Stimulated activated CD4-positive, alpha-beta T cell treated with anti-CD3 and anti-CD28 coated beads, TNF-alpha, amount 100 ng/mL, for 1 hour (primary cell): Measurements from ENCODE around the gene CDKAL1.

Experiments
- DNase-seq, 3 donors: peaks; one replicate each; pipeline ENCODE4 v3.0.0-alpha.2; 2020; ENCODE audit warnings: low read depth in 3 of 3, low spot score in 1 of 3

CDKAL1 gene

DNA sequence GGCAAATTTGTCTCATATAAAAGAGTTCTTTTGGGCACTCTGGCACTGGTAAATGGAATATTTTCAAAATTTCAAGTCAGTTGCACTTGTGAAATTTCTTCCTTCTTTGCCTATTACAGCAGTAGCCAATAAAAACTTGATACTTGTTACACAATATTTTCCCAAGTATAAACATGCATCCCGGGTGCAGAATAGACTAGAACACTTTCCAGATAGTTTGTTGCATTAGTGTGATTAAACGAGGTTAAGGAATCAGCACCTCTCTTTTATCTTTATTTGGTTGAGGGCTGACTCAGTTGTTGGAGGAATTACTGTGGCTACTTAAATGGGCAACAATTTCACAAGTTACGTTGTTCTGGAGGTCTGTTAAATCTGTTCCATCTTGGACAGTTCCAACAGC is 467.5 kb downstream of the CDKAL1 start:
- DNase-seq: no peak

DNA sequence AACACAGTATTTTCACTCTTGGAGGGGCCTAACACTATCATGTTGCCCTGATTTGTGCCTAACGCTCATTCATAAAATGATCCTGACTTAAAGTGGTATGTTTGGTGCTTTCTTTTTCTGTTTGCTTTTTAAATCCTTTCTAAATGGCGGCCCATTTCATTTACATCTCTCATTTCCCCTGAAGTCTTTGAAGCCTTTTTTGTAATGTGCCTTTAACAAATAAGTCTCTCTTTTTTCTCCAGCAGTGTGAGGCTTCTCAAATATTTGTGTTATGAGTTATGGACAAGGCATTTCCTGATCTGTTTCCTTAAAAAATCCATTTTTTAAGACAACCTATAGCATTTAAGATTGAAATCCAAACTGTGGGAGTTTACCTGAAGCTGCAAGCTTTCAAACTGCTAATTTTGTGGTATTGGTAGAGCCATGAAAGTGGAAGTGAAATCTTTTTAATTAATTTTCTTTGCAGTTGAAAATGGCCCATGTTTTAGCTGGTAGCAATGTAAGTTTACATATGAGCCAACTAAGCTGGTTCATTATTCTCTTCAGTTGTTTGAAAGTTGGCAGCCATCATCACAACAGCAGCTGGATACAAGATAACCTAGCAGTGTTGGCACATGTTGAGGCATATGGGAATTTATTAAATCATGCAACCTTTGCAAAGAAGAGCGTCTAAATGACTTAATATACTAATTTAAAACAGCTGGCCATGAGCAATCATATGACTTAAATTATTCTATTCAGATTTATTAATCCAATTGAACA is 469.7 kb downstream of the CDKAL1 start:
- DNase-seq: no peak

DNA sequence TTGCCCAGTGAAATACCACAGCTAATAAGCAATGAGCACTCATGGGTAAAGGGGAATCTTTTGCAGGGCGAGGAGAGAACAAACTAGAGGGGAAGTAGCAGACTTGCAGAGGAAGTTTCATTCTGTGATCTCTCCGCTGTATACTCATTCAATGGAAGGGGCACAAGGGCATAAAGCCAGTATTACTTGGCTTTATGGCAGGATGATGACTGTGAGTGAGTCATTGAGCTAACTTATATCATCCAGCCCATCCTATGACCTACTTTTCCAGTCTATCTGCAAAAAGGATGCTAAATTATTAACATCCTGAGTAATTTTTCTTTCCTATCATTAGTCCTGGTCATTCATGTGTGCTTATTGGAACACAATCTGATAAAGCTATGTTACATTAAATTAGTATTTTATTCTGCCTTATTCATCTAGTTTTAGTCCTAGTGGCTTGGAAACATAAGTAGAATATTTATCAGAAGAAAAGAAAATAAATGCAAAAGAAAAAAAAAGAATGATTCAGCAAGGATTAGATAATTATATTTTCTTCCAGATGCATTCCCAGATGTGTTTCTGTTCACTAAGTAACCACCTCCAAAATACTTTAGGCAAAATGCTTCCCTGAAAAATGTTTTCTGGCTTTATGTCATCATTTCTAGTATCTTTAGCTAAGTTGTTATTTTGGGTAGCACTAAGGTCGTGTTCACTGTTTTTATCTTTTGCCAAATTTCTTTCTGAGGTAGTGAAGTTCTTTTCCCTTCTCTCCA is 471.7 kb downstream of the CDKAL1 start:
- no peak for DNase-seq

GRCh38 chr6:21019614-21020013 is 485.4 kb downstream of the CDKAL1 start:
- no peak for DNase-seq

DNA sequence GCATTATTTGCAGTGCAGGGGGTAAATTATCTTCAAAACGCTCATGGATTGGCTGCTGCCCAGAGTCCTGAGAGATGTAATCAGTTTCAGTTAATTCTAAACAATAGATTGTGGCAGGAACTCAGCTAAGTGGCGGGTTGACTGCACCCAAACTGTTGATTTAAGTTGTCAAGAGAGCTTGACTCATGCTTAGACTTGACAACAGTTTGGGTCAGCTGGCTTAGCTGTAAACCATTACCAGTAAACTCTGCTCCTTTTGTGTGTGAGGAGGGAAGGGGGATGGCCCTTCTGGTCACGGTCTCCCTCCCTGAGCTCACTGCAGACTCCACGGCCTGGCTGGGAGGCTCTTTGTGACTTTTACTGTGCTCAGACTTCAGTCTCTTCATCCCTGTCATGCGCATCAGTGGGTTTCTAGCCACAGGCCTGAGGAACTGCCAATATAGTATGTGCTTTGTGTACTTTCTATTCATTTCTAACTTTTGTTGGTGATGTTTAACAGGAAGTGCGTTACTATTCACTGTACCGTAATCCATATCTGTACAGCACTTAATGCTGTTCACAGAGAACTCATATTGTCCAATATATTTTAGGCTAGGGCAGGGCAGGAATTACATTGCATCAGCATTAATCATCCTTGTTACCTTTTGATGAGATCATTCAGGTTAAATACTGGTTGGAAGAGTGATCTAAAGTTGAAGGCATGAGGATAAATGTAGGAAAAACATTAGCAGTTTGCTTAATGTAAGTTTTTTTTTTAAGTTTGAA is 488.3 kb downstream of the CDKAL1 start:
- no peak for DNase-seq

DNA sequence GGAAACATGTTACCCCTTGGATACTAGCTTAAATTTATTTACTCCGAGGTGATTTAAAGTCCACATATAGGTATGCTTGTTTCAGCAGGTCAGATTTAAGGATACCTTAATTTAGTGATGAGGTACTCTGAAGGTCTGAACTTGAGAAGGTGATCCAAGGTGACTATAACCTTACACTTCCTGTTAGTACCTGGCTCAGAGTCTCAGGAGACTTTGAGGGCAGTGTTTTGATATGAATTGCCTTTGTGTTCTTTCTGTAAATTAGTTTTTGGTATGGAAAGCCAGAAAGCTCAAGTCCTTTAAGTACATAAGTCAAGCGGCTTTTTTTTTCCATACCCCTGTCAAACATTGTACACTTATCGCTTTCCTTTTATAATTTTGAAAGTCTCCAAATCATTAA is 489.0 kb downstream of the CDKAL1 start:
- no peak for DNase-seq

DNA sequence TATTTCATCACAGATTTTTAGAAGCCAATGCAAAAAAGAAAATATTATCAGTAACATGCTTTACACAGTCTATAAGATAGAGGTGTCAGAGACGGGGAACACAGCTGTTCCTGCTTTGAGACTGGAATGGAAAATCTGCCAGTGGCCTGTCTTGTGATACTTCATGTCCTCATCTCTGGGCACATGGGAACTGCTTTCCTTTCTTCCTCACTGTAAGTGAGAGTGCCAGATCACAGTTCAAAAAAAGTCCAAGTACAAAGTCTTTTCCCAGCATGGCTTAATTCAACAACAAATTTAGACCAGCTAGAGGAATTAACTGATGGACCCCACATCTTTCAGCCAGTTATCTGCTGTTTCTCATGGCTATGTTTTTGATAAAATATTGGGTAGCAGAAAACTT is 490.4 kb downstream of the CDKAL1 start:
- no peak for DNase-seq

GRCh38 chr6:21026576-21027273 is 492.5 kb downstream of the CDKAL1 start:
- DNase-seq: no peak

- DNase-seq: no peak
Observed at GRCh38 chr6:21027507-21027906, 493.2 kb downstream of the CDKAL1 start.

GRCh38 chr6:21031182-21031581 is 496.9 kb downstream of the CDKAL1 start:
- no peak for DNase-seq

- no peak for DNase-seq
Observed at GRCh38 chr6:21033084-21033483, 498.8 kb downstream of the CDKAL1 start.

DNA sequence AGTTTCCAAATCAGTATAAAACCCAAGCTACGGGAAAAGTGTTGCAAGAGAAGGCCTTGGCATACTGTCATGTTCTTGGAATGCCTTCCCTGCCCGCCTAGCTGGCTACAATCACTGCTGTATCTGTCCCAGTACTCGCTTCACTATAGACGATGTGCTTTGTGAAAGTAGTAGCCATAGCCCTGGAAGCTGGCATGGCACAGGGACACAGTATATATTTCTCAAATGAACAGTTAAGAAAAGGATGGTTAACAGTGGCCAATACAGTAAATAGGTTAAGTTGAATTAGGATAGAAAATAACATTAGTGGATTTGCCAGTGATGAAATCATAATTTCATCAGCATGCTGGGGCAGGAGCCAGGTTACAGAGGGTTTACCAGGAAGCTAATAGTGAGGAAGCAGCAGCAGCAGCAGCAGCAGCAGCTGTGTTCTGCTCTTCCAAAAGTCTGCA is 499.3 kb downstream of the CDKAL1 start:
- DNase-seq: no peak

DNA sequence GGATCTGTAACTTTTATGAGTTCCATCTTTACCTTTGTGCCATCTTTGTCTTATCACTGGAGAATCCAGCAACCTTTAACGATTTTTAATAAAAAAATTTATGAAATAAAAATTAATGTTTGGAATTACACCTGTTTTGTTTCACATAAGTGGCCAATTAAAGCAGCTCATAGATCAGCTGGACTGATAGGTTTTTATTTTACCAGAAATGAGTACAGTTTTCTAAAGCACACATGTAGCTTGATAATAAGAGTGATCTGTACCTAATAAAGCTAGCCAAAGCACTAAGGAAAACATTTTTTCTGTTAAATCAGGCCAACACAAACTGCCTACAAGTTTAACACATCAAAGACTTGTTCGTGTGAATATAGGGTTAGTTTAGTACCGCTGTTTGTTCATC is 500.1 kb downstream of the CDKAL1 start:
- no peak for DNase-seq

DNA sequence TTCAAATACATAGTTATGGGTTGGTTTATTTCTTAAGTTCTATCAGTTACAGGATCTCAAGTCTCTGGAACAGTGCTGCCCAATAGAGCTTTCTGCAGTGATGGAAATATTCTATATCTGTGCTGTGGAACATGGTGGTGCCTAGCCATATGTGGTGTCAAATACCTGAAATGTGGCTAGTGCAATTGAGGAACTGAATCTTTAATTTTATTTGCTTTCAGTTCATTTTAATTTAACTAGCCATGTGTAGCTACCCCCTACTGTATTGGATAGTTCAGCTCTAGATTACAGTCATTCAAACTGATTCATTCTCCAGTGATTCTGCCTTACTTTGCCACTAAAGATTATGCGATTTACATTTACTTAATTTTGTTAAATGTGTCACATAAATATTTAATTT is 503.2 kb downstream of the CDKAL1 start:
- DNase-seq: no peak

GRCh38 chr6:21039926-21040325 is 505.7 kb downstream of the CDKAL1 start:
- no peak for DNase-seq

GRCh38 chr6:21045135-21045700 is 511.0 kb downstream of the CDKAL1 start:
- no peak for DNase-seq

- no peak for DNase-seq
Observed at GRCh38 chr6:21046276-21046675, 512.0 kb downstream of the CDKAL1 start.

DNA sequence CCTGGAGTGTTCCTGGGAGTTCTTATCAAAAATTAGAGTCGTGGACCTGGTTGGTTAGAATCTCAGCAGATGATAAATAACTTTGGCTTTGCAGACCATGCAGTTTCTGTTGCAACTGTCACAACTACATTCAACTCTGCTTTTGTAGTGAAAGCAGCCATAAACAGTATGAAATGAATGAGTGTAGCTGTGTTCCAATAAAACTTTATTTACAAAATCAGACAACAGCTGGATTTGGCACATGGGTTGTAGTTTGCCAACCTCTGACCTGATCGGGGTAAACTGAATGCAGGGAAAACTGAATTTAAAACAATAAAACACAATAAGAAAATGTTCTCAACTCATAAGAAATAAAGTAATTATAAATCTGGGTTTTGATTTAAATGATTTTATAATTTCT is 513.8 kb downstream of the CDKAL1 start:
- DNase-seq: no peak

GRCh38 chr6:21049148-21049547 is 514.9 kb downstream of the CDKAL1 start:
- DNase-seq: no peak

- no peak for DNase-seq
Observed at GRCh38 chr6:21049572-21049971, 515.3 kb downstream of the CDKAL1 start.

DNA sequence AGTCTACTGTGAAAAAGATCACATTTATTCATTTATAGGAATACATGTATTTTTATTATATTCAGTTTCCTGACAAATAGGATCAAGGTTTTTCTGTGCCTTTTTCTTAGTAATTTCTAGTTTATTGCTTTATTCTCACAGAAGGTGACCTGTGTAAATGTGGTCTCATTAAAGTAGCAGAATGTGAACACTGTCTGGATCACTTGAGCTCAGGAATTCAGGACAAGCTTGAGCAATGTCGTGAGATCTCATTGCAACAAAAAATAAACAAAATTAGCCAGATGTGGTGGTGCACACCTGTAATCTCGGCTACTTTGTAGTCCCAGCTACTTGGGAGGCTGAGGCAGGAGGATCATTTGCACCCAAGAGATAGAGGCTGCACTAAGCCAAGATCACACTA is 516.7 kb downstream of the CDKAL1 start:
- no peak for DNase-seq
